Central memory CD8-positive, alpha-beta T cell (primary cell): ENCODE results near the gene ETDA.

Experiments
- ATAC-seq: fragments of 150-1000 bp; cut with Tn5 transposase; replicated peaks from 2 replicates; pipeline ENCODE4 v1.10.0; 2022; ENCODE audit warnings: mild to moderate bottlenecking, moderate FRiP score, moderate number of reproducible peaks; ENCODE audit not compliant: poor library complexity, severe bottlenecking; ENCODE audit errors: extremely low read depth
- DNase-seq, 2 donors: peaks; one replicate each; pipeline ENCODE4 v3.0.0; 2021; ENCODE audit warnings: low spot score in 2 of 2
- H3K27ac Mint-ChIP-seq: one replicate; pipeline ENCODE4 v1.8.0; 2022; ENCODE audit warnings: low read depth, mild to moderate bottlenecking, moderate library complexity, mixed read lengths
- H3K27me3 Mint-ChIP-seq: one replicate; pipeline ENCODE4 v1.8.0; 2022; ENCODE audit warnings: mixed read lengths
- H3K36me3 Mint-ChIP-seq: one replicate; pipeline ENCODE4 v1.8.0; 2022; ENCODE audit warnings: mild to moderate bottlenecking, moderate library complexity, mixed read lengths; ENCODE audit not compliant: insufficient read depth
- H3K4me1 Mint-ChIP-seq: one replicate; pipeline ENCODE4 v1.8.0; 2022; ENCODE audit warnings: mixed read lengths
- H3K4me3 Mint-ChIP-seq: one replicate; pipeline ENCODE4 v1.8.0; 2022; ENCODE audit warnings: mild to moderate bottlenecking, moderate library complexity, mixed read lengths
- H3K9me3 Mint-ChIP-seq: one replicate; pipeline ENCODE4 v1.8.0; 2022; ENCODE audit warnings: mixed read lengths

Gene ETDA

GRCh38 chrX:135295238-135295943 is 43.5 kb downstream of the ETDA start:
- DNase-seq (peak; percentile 15 to 33), ATAC-seq (peak; percentile 96)
- Mint-ChIP-seq H3K9me3 (peaks cover 5% of the 10 kb centered on the region), H3K27ac (peak overlapping the region; percentile 89), H3K36me3 (peaks cover 11% of the 10 kb centered on the region), H3K27me3 (no peaks in the 10 kb centered on the region), H3K4me3 (peak overlapping the region; percentile 92), H3K4me1 (peaks cover 20% of the 10 kb centered on the region)

- Mint-ChIP-seq H3K4me1 (peaks cover 20% of the 10 kb centered on the region), H3K27ac (peak overlapping the region; percentile 89), H3K4me3 (peak overlapping the region; percentile 92), H3K36me3 (peaks cover 8% of the 10 kb centered on the region), H3K27me3 (no peaks in the 10 kb centered on the region), H3K9me3 (peaks cover 5% of the 10 kb centered on the region)
- DNase-seq (no peak), ATAC-seq (peak; percentile 49)
These were observed 44.1 kb downstream of the ETDA start for GRCh38 chrX:135295944-135296305.

- Mint-ChIP-seq H3K36me3 (no peaks in the 10 kb centered on the region), H3K4me3 (no peak overlapping the region), H3K27ac (no peak overlapping the region), H3K9me3 (no peaks in the 10 kb centered on the region), H3K27me3 (no peaks in the 10 kb centered on the region), H3K4me1 (no peaks in the 10 kb centered on the region)
- ATAC-seq (no peak), DNase-seq (no peak)
These were observed 50.5 kb downstream of the ETDA start for GRCh38 chrX:135302269-135302873.
